B cell (primary cell): ENCODE data around the gene PARD3B. TPM values are rescaled to one million over a fixed set of nuclear protein-coding genes. Genes with fewer than 3 reads are reported as not detected.

Source experiments
- ATAC-seq: fragments of 200-7000 bp; cut with Tn5 transposase; one replicate; pipeline ENCODE4 v1.10.0; 2021; ENCODE audit warnings: low read depth, mild to moderate bottlenecking, moderate number of reproducible peaks, moderate library complexity
- CTCF ChIA-PET: fragments of 350-600 bp; sonication (Branson Sonifier 250); formaldehyde crosslinking; loops from one replicate; lab custom pipeline; 2021; ENCODE audit warnings: antibody characterized with exemption, inconsistent platforms; lab: Charles Lee
- POLR2A ChIA-PET: fragments of 350-600 bp; sonication (Branson Sonifier 250); formaldehyde crosslinking; loops from one replicate; lab custom pipeline; 2021; ENCODE audit warnings: antibody characterized with exemption; lab: Charles Lee
- DNase-seq: peaks from one replicate; pipeline ENCODE4 v3.0.0; 2013
- H2AFZ ChIP-seq: 2 replicates; pipeline ENCODE4 v1.6.1; 2012; ENCODE audit warnings: mild to moderate bottlenecking, low read depth, low read length; ENCODE audit not compliant: insufficient read depth, poor library complexity, severe bottlenecking
- H3K27ac ChIP-seq, 2 donors: 1 replicate in 1 of 2; 2 replicates in 1 of 2; pipeline ENCODE4 v1.5.1; 2012 to 2013; ENCODE audit warnings: low read length in 2 of 2, mild to moderate bottlenecking in 2 of 2, moderate library complexity in 1 of 2
- H3K27me3 ChIP-seq, 4 experiments: fragments of 200-600 bp in 1 of 4; sonication (generic) in 1 of 4; replicated peaks in 1 of 4; 1 replicate in 2 of 4; 2 replicates in 2 of 4; pipeline versions ENCODE4 v1.6.1 to v1.7.0; 2013 to 2016; ENCODE audit warnings: low read length in 3 of 4, mild to moderate bottlenecking in 2 of 4, mixed read lengths in 1 of 4, moderate library complexity in 1 of 4; ENCODE audit not compliant: insufficient read depth in 4 of 4, control insufficient read depth in 3 of 4; ENCODE audit errors: control extremely low read depth in 1 of 4
- H3K36me3 ChIP-seq, 2 experiments: replicated peaks in 1 of 2; 1 replicate in 1 of 2; 2 replicates in 1 of 2; pipeline versions ENCODE4 v1.6.1 to v1.7.1; 2013; ENCODE audit warnings: low read length in 1 of 2; ENCODE audit not compliant: insufficient read depth in 2 of 2, control insufficient read depth in 1 of 2; ENCODE audit errors: control extremely low read depth in 1 of 2, extremely low read depth in 1 of 2
- H3K4me1 ChIP-seq, 2 donors: fragments of 200-600 bp in 1 of 2; sonication (generic) in 1 of 2; 1 replicate in 1 of 2; 2 replicates in 1 of 2; pipeline versions ENCODE4 v1.5.1 to v1.6.1; 2013 to 2017; ENCODE audit warnings: low read length in 2 of 2; ENCODE audit not compliant: control insufficient read depth in 2 of 2, insufficient read depth in 2 of 2
- H3K4me2 ChIP-seq: replicated peaks from 2 replicates; pipeline ENCODE3; 2012; ENCODE audit warnings: mild to moderate bottlenecking, low read depth, low read length; ENCODE audit not compliant: poor library complexity, severe bottlenecking
- H3K4me3 ChIP-seq, 5 experiments: fragments of 200-600 bp in 1 of 5; sonication (generic) in 1 of 5; 1 replicate in 3 of 5; 2 replicates in 2 of 5; pipeline versions ENCODE4 v1.5.1 to v1.7.0; 2011 to 2016; ENCODE audit warnings: low read length in 4 of 5, mild to moderate bottlenecking in 4 of 5, low read depth in 2 of 5, control low read depth in 1 of 5, moderate library complexity in 1 of 5; ENCODE audit not compliant: insufficient read depth in 1 of 5; ENCODE audit errors: control extremely low read depth in 1 of 5, extremely low read depth in 1 of 5
- H3K79me2 ChIP-seq: fragments of 200-600 bp; sonication (generic); one replicate; pipeline ENCODE4 v1.6.0; 2016; ENCODE audit warnings: low read length; ENCODE audit not compliant: control insufficient read depth, insufficient read depth
- H3K9ac ChIP-seq: fragments of 200-600 bp; sonication (generic); 2 replicates; pipeline ENCODE4 v1.6.1; 2017; ENCODE audit warnings: mild to moderate bottlenecking, low read length, moderate library complexity
- H3K9me3 ChIP-seq, 3 donors: one replicate each; pipeline versions ENCODE4 v1.6.1 to v1.7.1; 2013; ENCODE audit warnings: low read length in 2 of 3; ENCODE audit not compliant: control insufficient read depth in 2 of 3, insufficient read depth in 1 of 3; ENCODE audit errors: control extremely low read depth in 1 of 3
- H4K20me1 ChIP-seq: 2 replicates; pipeline ENCODE4 v1.6.0; 2012; ENCODE audit warnings: mild to moderate bottlenecking, low read length; ENCODE audit not compliant: insufficient read depth, control insufficient read depth, poor library complexity, severe bottlenecking
- H3K27ac Mint-ChIP-seq: one replicate; pipeline ENCODE4 v1.8.0; 2021; ENCODE audit warnings: mixed read lengths
- H3K27me3 Mint-ChIP-seq: one replicate; pipeline ENCODE4 v1.8.0; 2021; ENCODE audit warnings: mixed read lengths
- H3K4me1 Mint-ChIP-seq: one replicate; pipeline ENCODE4 v1.8.0; 2021; ENCODE audit warnings: mixed read lengths
- H3K4me3 Mint-ChIP-seq: one replicate; pipeline ENCODE4 v1.8.0; 2021; ENCODE audit warnings: mixed read lengths
- H3K9me3 Mint-ChIP-seq: one replicate; pipeline ENCODE4 v1.8.0; 2022; ENCODE audit warnings: mixed read lengths; ENCODE audit not compliant: insufficient read depth
- CTCF ChIP-seq: fragments of 200-600 bp; IDR thresholded peaks from one replicate; pipeline ENCODE4 v1.8.0; 2022; ENCODE audit warnings: antibody characterized with exemption, mild to moderate bottlenecking
- EZH2 ChIP-seq: IDR thresholded peaks from 2 replicates; pipeline ENCODE4 v1.6.1; 2012; ENCODE audit warnings: borderline replicate concordance, low read depth, mild to moderate bottlenecking, moderate library complexity, low read length; ENCODE audit not compliant: insufficient read depth, poor library complexity, severe bottlenecking
- WGBS: methylation state at CpG from one replicate; pipeline ENCODE4 v1.1.5; 2013; ENCODE audit warnings: missing lambda C conversion rate; ENCODE audit not compliant: insufficient coverage; 5-methylcytosine and 5-hydroxymethylcytosine counted together
- intact Hi-C: fragments of 100-400 bp; cut with micrococcal nuclease; formaldehyde crosslinking; loops from one replicate; pipeline ENCODE4 v1.10.0; 2022
- polyA plus RNA-seq: library from polyadenylated mRNA; depleted of rRNA; stranded (reverse); fragments of >200 nt; gene quantifications from 2 replicates; pipeline ENCODE4 v1.2.3, GENCODE V29; 2012
- total RNA-seq, 2 donors: library from RNA; stranded (reverse); fragments of 120-200 nt in 1 of 2; gene quantifications; 1 replicate in 1 of 2; 2 replicates in 1 of 2; pipeline versions ENCODE4 v1.2.3 to v1.2.4, GENCODE V29; 2013 to 2022

Gene PARD3B
- total and polyA plus RNA-seq, 2 donors (not counting 1 experiment from before 2014, with no cell fraction given), result not detected

- DNase-seq, result peak; percentile 8
- POLR2A ChIA-PET, result no interaction called here
- no peaks in the 10 kb centered on the region for H3K27me3 Mint-ChIP-seq
- ATAC-seq, result no peak
- peaks cover 12% of the 10 kb centered on the region for H3K4me1 Mint-ChIP-seq
- Histone ChIP-seq H3K9ac (peak overlapping the region; percentile 45), H3K9me3 (no peaks in the 10 kb centered on the region), H3K4me1 (peaks cover 2 to 3% of the 10 kb centered on the region in 2 donors), H3K27me3 (no peaks in the 10 kb centered on the region), H3K4me2 (peak overlapping the region; percentile 59), H3K36me3 (no peaks in the 10 kb centered on the region), H3K27ac (peak overlapping the region in 1 of 2 donors; percentile 55), H3K4me3 (peak overlapping the region in 3 of 5 experiments; percentile 26 to 43 (median 36)), H2AFZ (peak overlapping the region; percentile 50), H3K79me2 (no peaks in the 10 kb centered on the region), H4K20me1 (no peaks in the 10 kb centered on the region)
- CTCF ChIA-PET, result no interaction called here
- peak overlapping the region; percentile 71 for H3K4me3 Mint-ChIP-seq
- 32% methylated on average over 3 of the region's 8 CpGs for WGBS
- TF ChIP-seq EZH2 (no peak), CTCF (no peak)
- intact Hi-C loops, result no loop called here
- H3K9me3 Mint-ChIP-seq, result no peaks in the 10 kb centered on the region
- H3K27ac Mint-ChIP-seq, result peak overlapping the region; percentile 29
These were observed 594.7 kb downstream of the PARD3B start for GRCh38 chr2:205139822-205140463.

GRCh38 chr2:205141381-205141780 is 596.1 kb downstream of the PARD3B start:
- no CpG with 5 or more reads among the region's 1 CpG for WGBS
- Histone ChIP-seq H2AFZ (no peak overlapping the region), H3K27me3 (no peaks in the 10 kb centered on the region), H3K9me3 (no peaks in the 10 kb centered on the region), H3K27ac (no peak overlapping the region), H3K79me2 (no peaks in the 10 kb centered on the region), H3K4me1 (peaks cover 2 to 3% of the 10 kb centered on the region in 2 donors), H3K4me3 (no peak overlapping the region), H3K36me3 (no peaks in the 10 kb centered on the region), H3K4me2 (no peak overlapping the region), H3K9ac (no peak overlapping the region), H4K20me1 (no peaks in the 10 kb centered on the region)
- CTCF ChIA-PET, result no interaction called here
- TF ChIP-seq CTCF (no peak), EZH2 (no peak)
- peaks cover 12% of the 10 kb centered on the region for H3K4me1 Mint-ChIP-seq
- H3K4me3 Mint-ChIP-seq, result no peak overlapping the region
- intact Hi-C loops, result no loop called here
- no peak for DNase-seq
- H3K27me3 Mint-ChIP-seq, result no peaks in the 10 kb centered on the region
- H3K9me3 Mint-ChIP-seq, result no peaks in the 10 kb centered on the region
- H3K27ac Mint-ChIP-seq, result no peak overlapping the region
- POLR2A ChIA-PET, result no interaction called here
- ATAC-seq, result no peak
